Central memory CD8-positive, alpha-beta T cell (primary cell): ENCODE data around the gene COQ8B.

Source experiments
- ATAC-seq: fragments of 150-1000 bp; cut with Tn5 transposase; replicated peaks from 2 replicates; pipeline ENCODE4 v1.10.0; 2022; ENCODE audit warnings: mild to moderate bottlenecking, moderate FRiP score, moderate number of reproducible peaks; ENCODE audit not compliant: poor library complexity, severe bottlenecking; ENCODE audit errors: extremely low read depth
- DNase-seq, 2 donors: peaks; one replicate each; pipeline ENCODE4 v3.0.0; 2021; ENCODE audit warnings: low spot score in 2 of 2
- H3K27ac Mint-ChIP-seq: one replicate; pipeline ENCODE4 v1.8.0; 2022; ENCODE audit warnings: low read depth, mild to moderate bottlenecking, moderate library complexity, mixed read lengths
- H3K27me3 Mint-ChIP-seq: one replicate; pipeline ENCODE4 v1.8.0; 2022; ENCODE audit warnings: mixed read lengths
- H3K36me3 Mint-ChIP-seq: one replicate; pipeline ENCODE4 v1.8.0; 2022; ENCODE audit warnings: mild to moderate bottlenecking, moderate library complexity, mixed read lengths; ENCODE audit not compliant: insufficient read depth
- H3K4me1 Mint-ChIP-seq: one replicate; pipeline ENCODE4 v1.8.0; 2022; ENCODE audit warnings: mixed read lengths
- H3K4me3 Mint-ChIP-seq: one replicate; pipeline ENCODE4 v1.8.0; 2022; ENCODE audit warnings: mild to moderate bottlenecking, moderate library complexity, mixed read lengths
- H3K9me3 Mint-ChIP-seq: one replicate; pipeline ENCODE4 v1.8.0; 2022; ENCODE audit warnings: mixed read lengths

COQ8B gene

GRCh38 chr19:40750874-40751537, 34.3 kb upstream of the COQ8B start, which contains the start of gene SNRPA:
Gene SNRPA (plus strand): TSS chr19:40751203. CDS start chr19:40751409, 206 bp downstream.
- Mint-ChIP-seq H3K4me3 (peak within 1 kb of the TSS; percentile 84), H3K27ac (peak within 1 kb of the TSS; percentile 93), H3K36me3 (peaks cover 41% of the 10 kb centered on the region), H3K27me3 (no peaks in the 10 kb centered on the region), H3K4me1 (peaks cover 51% of the 10 kb centered on the region), H3K9me3 (no peaks in the 10 kb centered on the region)
- peak; percentile 73 for ATAC-seq
- DNase-seq, result peak; percentile 94 to 95

GRCh38 chr19:40750058-40750873, 33.6 kb upstream of the COQ8B start, which contains the start of gene ACTMAP:
Gene ACTMAP (minus strand): TSS chr19:40750477. CDS start chr19:40749803, 674 bp downstream.
- Mint-ChIP-seq H3K27ac (peak within 1 kb of the TSS; percentile 93), H3K36me3 (peaks cover 39% of the 10 kb centered on the region), H3K4me1 (peaks cover 45% of the 10 kb centered on the region), H3K9me3 (no peaks in the 10 kb centered on the region), H3K4me3 (peak within 1 kb of the TSS; percentile 84), H3K27me3 (no peaks in the 10 kb centered on the region)
- ATAC-seq, result peak; percentile 90
- peak; percentile 98 to 100 for DNase-seq

- no peak for DNase-seq
- no peaks in the 10 kb centered on the region for H3K9me3 Mint-ChIP-seq
- no peak overlapping the region for H3K27ac Mint-ChIP-seq
- peaks cover 28% of the 10 kb centered on the region for H3K4me1 Mint-ChIP-seq
- no peak overlapping the region for H3K4me3 Mint-ChIP-seq
- H3K27me3 Mint-ChIP-seq, result no peaks in the 10 kb centered on the region
- ATAC-seq, result no peak
- peaks cover 31% of the 10 kb centered on the region for H3K36me3 Mint-ChIP-seq
Measured at GRCh38 chr19:40747536-40747935, 30.9 kb upstream of the COQ8B start.

- Mint-ChIP-seq H3K27me3 (no peaks in the 10 kb centered on the region), H3K27ac (no peak overlapping the region), H3K4me1 (peaks cover 12% of the 10 kb centered on the region), H3K4me3 (no peak overlapping the region), H3K9me3 (no peaks in the 10 kb centered on the region), H3K36me3 (peaks cover 10% of the 10 kb centered on the region)
- DNase-seq (no peak), ATAC-seq (no peak)
Measured at GRCh38 chr19:40745402-40745780, 28.7 kb upstream of the COQ8B start.

- Mint-ChIP-seq H3K9me3 (no peaks in the 10 kb centered on the region), H3K4me3 (no peak overlapping the region), H3K4me1 (peaks cover 6% of the 10 kb centered on the region), H3K27me3 (no peaks in the 10 kb centered on the region), H3K36me3 (peaks cover 5% of the 10 kb centered on the region), H3K27ac (no peak overlapping the region)
- peak; percentile 40 for ATAC-seq
- no peak for DNase-seq
Measured at GRCh38 chr19:40744554-40745401, 28.1 kb upstream of the COQ8B start.

- ATAC-seq (no peak), DNase-seq (no peak)
- H3K27ac Mint-ChIP-seq, result peak overlapping the region; percentile 71
- H3K9me3 Mint-ChIP-seq, result no peaks in the 10 kb centered on the region
- no peak overlapping the region for H3K4me3 Mint-ChIP-seq
- H3K4me1 Mint-ChIP-seq, result no peaks in the 10 kb centered on the region
- peaks cover under 1% of the 10 kb centered on the region for H3K36me3 Mint-ChIP-seq
- no peaks in the 10 kb centered on the region for H3K27me3 Mint-ChIP-seq
Measured at GRCh38 chr19:40743926-40744325, 27.2 kb upstream of the COQ8B start.

- H3K4me3 Mint-ChIP-seq, result no peak overlapping the region
- no peaks in the 10 kb centered on the region for H3K9me3 Mint-ChIP-seq
- H3K27me3 Mint-ChIP-seq, result no peaks in the 10 kb centered on the region
- DNase-seq, result no peak
- no peaks in the 10 kb centered on the region for H3K36me3 Mint-ChIP-seq
- ATAC-seq, result no peak
- H3K4me1 Mint-ChIP-seq, result no peaks in the 10 kb centered on the region
- no peak overlapping the region for H3K27ac Mint-ChIP-seq
Measured at GRCh38 chr19:40742886-40743285, 26.2 kb upstream of the COQ8B start.

- Mint-ChIP-seq H3K36me3 (peaks cover 1% of the 10 kb centered on the region), H3K4me3 (no peak overlapping the region), H3K27ac (no peak overlapping the region), H3K27me3 (no peaks in the 10 kb centered on the region), H3K9me3 (no peaks in the 10 kb centered on the region), H3K4me1 (no peaks in the 10 kb centered on the region)
- DNase-seq (no peak), ATAC-seq (no peak)
Measured at GRCh38 chr19:40742477-40742876, 25.8 kb upstream of the COQ8B start.

- H3K4me1 Mint-ChIP-seq, result no peaks in the 10 kb centered on the region
- no peak for ATAC-seq
- H3K27me3 Mint-ChIP-seq, result no peaks in the 10 kb centered on the region
- H3K9me3 Mint-ChIP-seq, result no peaks in the 10 kb centered on the region
- no peak for DNase-seq
- H3K36me3 Mint-ChIP-seq, result peaks cover 3% of the 10 kb centered on the region
- no peak overlapping the region for H3K27ac Mint-ChIP-seq
- no peak overlapping the region for H3K4me3 Mint-ChIP-seq
Measured at GRCh38 chr19:40741527-40742390, 25.1 kb upstream of the COQ8B start.

- Mint-ChIP-seq H3K4me3 (no peak overlapping the region), H3K9me3 (no peaks in the 10 kb centered on the region), H3K27me3 (no peaks in the 10 kb centered on the region), H3K36me3 (peaks cover 3% of the 10 kb centered on the region), H3K27ac (no peak overlapping the region), H3K4me1 (no peaks in the 10 kb centered on the region)
- ATAC-seq, result no peak
- no peak for DNase-seq
Measured at GRCh38 chr19:40740747-40741146, 24.1 kb upstream of the COQ8B start.

- Mint-ChIP-seq H3K4me1 (no peaks in the 10 kb centered on the region), H3K9me3 (no peaks in the 10 kb centered on the region), H3K4me3 (no peak overlapping the region), H3K27ac (no peak overlapping the region), H3K27me3 (no peaks in the 10 kb centered on the region), H3K36me3 (peaks cover 8% of the 10 kb centered on the region)
- no peak for ATAC-seq
- DNase-seq, result no peak
Measured at GRCh38 chr19:40739871-40740703, 23.4 kb upstream of the COQ8B start.
